ENCODE data around the gene DPH7. TPM values are rescaled to one million over a fixed set of nuclear protein-coding genes. Genes with fewer than 3 reads are reported as not detected.
A peak's percentile ranks its signal among the peaks of the same experiment; 100 is the strongest.

The DPH7 gene
- total RNA-seq, 1 experiment from 2014 or later = 27.5 TPM

- Histone ChIP-seq H3K9ac (ENCODE audit: low read length) (no peak overlapping the region), H2AFZ (ENCODE audit: low read length) (no peak overlapping the region), H3K4me1 (ENCODE audit: low read length) (peaks cover 21% of the 10 kb centered on the region), H4K20me1 (ENCODE audit: insufficient read depth, low read depth, low read length) (peaks cover 18% of the 10 kb centered on the region), H3K9me3 (ENCODE audit: low read length) (no peaks in the 10 kb centered on the region), H3K27me3 (ENCODE audit: low read length) (no peaks in the 10 kb centered on the region), H3K4me3 (ENCODE audit: low read length) (no peak overlapping the region), H3K36me3 (ENCODE audit: insufficient read depth, low read length) (peaks cover 12% of the 10 kb centered on the region), H3K9me2 (replicated peaks; ENCODE audit: insufficient read depth, low read length) (no peaks in the 10 kb centered on the region), H3K27ac (ENCODE audit: low read length) (no peak overlapping the region), H3K4me2 (ENCODE audit: low read depth, low read length, poor library complexity, severe bottlenecking) (no peak overlapping the region), H3K79me2 (ENCODE audit: low read length) (peaks cover 30% of the 10 kb centered on the region)
- no peak for DNase-seq
Measured at GRCh38 chr9:137580954-137581322, 2.2 kb upstream of the DPH7 start.

- no peak overlapping the region for H3K27ac ChIP-seq (ENCODE audit: low read length)
- peaks cover 18% of the 10 kb centered on the region for H4K20me1 ChIP-seq (ENCODE audit: insufficient read depth, low read depth, low read length)
- no peak overlapping the region for H3K9ac ChIP-seq (ENCODE audit: low read length)
- H3K4me3 ChIP-seq (ENCODE audit: low read length) = no peak overlapping the region
- H3K4me1 ChIP-seq (ENCODE audit: low read length) = peaks cover 23% of the 10 kb centered on the region
- H3K9me2 ChIP-seq (replicated peaks; ENCODE audit: insufficient read depth, low read length) = no peaks in the 10 kb centered on the region
- H3K27me3 ChIP-seq (ENCODE audit: low read length) = no peaks in the 10 kb centered on the region
- H3K9me3 ChIP-seq (ENCODE audit: low read length) = no peaks in the 10 kb centered on the region
- H2AFZ ChIP-seq (ENCODE audit: low read length) = no peak overlapping the region
- H3K4me2 ChIP-seq (ENCODE audit: low read depth, low read length, poor library complexity, severe bottlenecking) = no peak overlapping the region
- peaks cover 36% of the 10 kb centered on the region for H3K79me2 ChIP-seq (ENCODE audit: low read length)
- H3K36me3 ChIP-seq (ENCODE audit: insufficient read depth, low read length) = peaks cover 16% of the 10 kb centered on the region
- peak; percentile 54 for DNase-seq
Measured at GRCh38 chr9:137580209-137580953, 1.7 kb upstream of the DPH7 start.

DNA sequence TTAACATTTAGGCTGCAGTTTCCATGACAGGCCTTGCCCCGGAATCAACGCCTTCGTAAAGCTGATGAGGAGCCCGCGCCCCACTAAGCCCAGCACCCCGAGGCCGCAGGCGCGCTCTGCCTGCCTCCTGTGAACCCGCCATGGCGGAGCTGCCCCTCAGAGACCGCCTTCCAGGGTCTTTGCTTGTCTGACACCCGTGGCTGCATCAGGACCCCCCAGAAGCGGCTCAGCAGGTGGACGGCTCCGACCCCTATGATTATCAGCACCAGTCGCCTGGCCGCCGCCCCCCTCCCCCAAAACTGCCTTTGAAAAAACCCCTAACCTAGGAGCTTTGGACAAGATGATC, 507 bp upstream of the DPH7 start:
- Histone ChIP-seq H3K9me2 (replicated peaks; ENCODE audit: insufficient read depth, low read length) (no peaks in the 10 kb centered on the region), H3K27ac (ENCODE audit: low read length) (no peak overlapping the region), H3K4me1 (ENCODE audit: low read length) (peaks cover 23% of the 10 kb centered on the region), H3K36me3 (ENCODE audit: insufficient read depth, low read length) (peaks cover 19% of the 10 kb centered on the region), H3K9me3 (ENCODE audit: low read length) (no peaks in the 10 kb centered on the region), H3K27me3 (ENCODE audit: low read length) (no peaks in the 10 kb centered on the region), H4K20me1 (ENCODE audit: insufficient read depth, low read depth, low read length) (peaks cover 10% of the 10 kb centered on the region), H3K9ac (ENCODE audit: low read length) (no peak overlapping the region), H3K79me2 (ENCODE audit: low read length) (peaks cover 46% of the 10 kb centered on the region), H2AFZ (ENCODE audit: low read length) (no peak overlapping the region), H3K4me2 (ENCODE audit: low read depth, low read length, poor library complexity, severe bottlenecking) (peak overlapping the region; percentile 94), H3K4me3 (ENCODE audit: low read length) (peak overlapping the region; percentile 100; the same call in 1 of the 2 replicates)
- no peak for DNase-seq

- Histone ChIP-seq H3K9ac (ENCODE audit: low read length) (0 out of 2 replicates have a peak overlapping the region, but pooled peaks have one; percentile 3), H3K27ac (ENCODE audit: low read length) (no peak overlapping the region), H3K9me3 (ENCODE audit: low read length) (no peaks in the 10 kb centered on the region), H3K4me1 (ENCODE audit: low read length) (peaks cover 23% of the 10 kb centered on the region), H3K79me2 (ENCODE audit: low read length) (peaks cover 52% of the 10 kb centered on the region), H3K9me2 (replicated peaks; ENCODE audit: insufficient read depth, low read length) (no peaks in the 10 kb centered on the region), H4K20me1 (ENCODE audit: insufficient read depth, low read depth, low read length) (peaks cover 7% of the 10 kb centered on the region), H2AFZ (ENCODE audit: low read length) (no peak overlapping the region), H3K4me2 (ENCODE audit: low read depth, low read length, poor library complexity, severe bottlenecking) (peak overlapping the region; percentile 11), H3K36me3 (ENCODE audit: insufficient read depth, low read length) (peaks cover 32% of the 10 kb centered on the region), H3K4me3 (ENCODE audit: low read length) (no peak overlapping the region), H3K27me3 (ENCODE audit: low read length) (no peaks in the 10 kb centered on the region)
- no peak for DNase-seq
Measured at GRCh38 chr9:137575716-137576411, 2.9 kb downstream of the DPH7 start.

DNA sequence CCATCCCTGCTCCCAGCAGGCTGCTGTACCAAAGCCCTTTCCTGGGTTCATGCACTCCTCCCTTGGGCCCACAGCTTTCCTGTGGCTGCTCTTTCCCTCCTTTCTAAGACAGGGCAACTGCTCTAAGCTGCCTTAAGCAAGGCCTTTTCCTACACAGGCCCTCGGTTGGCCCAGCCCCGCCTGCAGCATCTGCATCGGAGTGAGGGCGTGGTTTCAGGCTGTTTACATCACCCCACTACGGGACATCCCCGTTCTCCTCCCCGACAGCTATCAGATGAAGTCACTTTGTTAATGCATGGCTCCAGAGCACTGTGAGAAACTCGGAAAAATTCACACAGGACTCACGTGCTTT, 3.4 kb downstream of the DPH7 start:
- Histone ChIP-seq H3K27me3 (ENCODE audit: low read length) (no peaks in the 10 kb centered on the region), H3K9ac (ENCODE audit: low read length) (no peak overlapping the region), H4K20me1 (ENCODE audit: insufficient read depth, low read depth, low read length) (peaks cover 7% of the 10 kb centered on the region), H3K4me3 (ENCODE audit: low read length) (no peak overlapping the region), H3K4me2 (ENCODE audit: low read depth, low read length, poor library complexity, severe bottlenecking) (no peak overlapping the region), H3K9me2 (replicated peaks; ENCODE audit: insufficient read depth, low read length) (no peaks in the 10 kb centered on the region), H3K36me3 (ENCODE audit: insufficient read depth, low read length) (peaks cover 34% of the 10 kb centered on the region), H3K9me3 (ENCODE audit: low read length) (no peaks in the 10 kb centered on the region), H3K79me2 (ENCODE audit: low read length) (peaks cover 52% of the 10 kb centered on the region), H3K27ac (ENCODE audit: low read length) (no peak overlapping the region), H3K4me1 (ENCODE audit: low read length) (peaks cover 23% of the 10 kb centered on the region), H2AFZ (ENCODE audit: low read length) (no peak overlapping the region)
- DNase-seq = no peak

GRCh38 chr9:137574192-137574591, 4.5 kb downstream of the DPH7 start:
- Histone ChIP-seq H3K27ac (ENCODE audit: low read length) (no peak overlapping the region), H3K9ac (ENCODE audit: low read length) (no peak overlapping the region), H3K9me2 (replicated peaks; ENCODE audit: insufficient read depth, low read length) (no peaks in the 10 kb centered on the region), H3K4me3 (ENCODE audit: low read length) (no peak overlapping the region), H3K36me3 (ENCODE audit: insufficient read depth, low read length) (peaks cover 36% of the 10 kb centered on the region), H3K27me3 (ENCODE audit: low read length) (no peaks in the 10 kb centered on the region), H4K20me1 (ENCODE audit: insufficient read depth, low read depth, low read length) (peaks cover 7% of the 10 kb centered on the region), H3K4me2 (ENCODE audit: low read depth, low read length, poor library complexity, severe bottlenecking) (no peak overlapping the region), H2AFZ (ENCODE audit: low read length) (no peak overlapping the region), H3K4me1 (ENCODE audit: low read length) (peaks cover 23% of the 10 kb centered on the region), H3K9me3 (ENCODE audit: low read length) (no peaks in the 10 kb centered on the region), H3K79me2 (ENCODE audit: low read length) (peaks cover 52% of the 10 kb centered on the region)
- DNase-seq = no peak

DNA sequence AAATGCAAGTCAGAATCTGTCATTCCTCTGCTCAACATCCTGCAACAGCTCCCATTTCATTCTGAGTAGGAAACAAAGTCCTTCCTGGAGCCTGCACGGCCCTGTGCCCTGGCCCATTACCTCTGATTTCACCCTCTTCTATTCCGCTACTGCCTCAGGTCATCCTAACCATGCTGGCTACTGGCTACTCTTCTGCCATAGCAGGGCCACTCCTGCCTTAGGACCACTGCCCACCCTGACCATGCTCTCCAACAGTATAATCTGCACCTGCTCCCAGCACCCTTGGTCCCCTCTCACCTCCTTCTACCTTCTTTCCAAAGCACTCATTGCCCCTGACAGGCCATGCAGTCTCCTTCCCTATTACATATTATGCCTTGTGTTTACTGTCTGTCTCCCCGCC, 8.2 kb downstream of the DPH7 start:
- peaks cover 20% of the 10 kb centered on the region for H3K79me2 ChIP-seq (ENCODE audit: low read length)
- H3K4me2 ChIP-seq (ENCODE audit: low read depth, low read length, poor library complexity, severe bottlenecking) = no peak overlapping the region
- no peak overlapping the region for H2AFZ ChIP-seq (ENCODE audit: low read length)
- H3K27ac ChIP-seq (ENCODE audit: low read length) = no peak overlapping the region
- no peak overlapping the region for H3K9ac ChIP-seq (ENCODE audit: low read length)
- no peak for DNase-seq
- H3K9me3 ChIP-seq (ENCODE audit: low read length) = no peaks in the 10 kb centered on the region
- H3K4me1 ChIP-seq (ENCODE audit: low read length) = no peaks in the 10 kb centered on the region
- H3K36me3 ChIP-seq (ENCODE audit: insufficient read depth, low read length) = peaks cover 28% of the 10 kb centered on the region
- H3K9me2 ChIP-seq (replicated peaks; ENCODE audit: insufficient read depth, low read length) = no peaks in the 10 kb centered on the region
- H4K20me1 ChIP-seq (ENCODE audit: insufficient read depth, low read depth, low read length) = no peaks in the 10 kb centered on the region
- no peak overlapping the region for H3K4me3 ChIP-seq (ENCODE audit: low read length)
- H3K27me3 ChIP-seq (ENCODE audit: low read length) = no peaks in the 10 kb centered on the region

- Histone ChIP-seq H3K4me1 (ENCODE audit: low read length) (no peaks in the 10 kb centered on the region), H3K27me3 (ENCODE audit: low read length) (no peaks in the 10 kb centered on the region), H3K79me2 (ENCODE audit: low read length) (peaks cover 12% of the 10 kb centered on the region), H3K9ac (ENCODE audit: low read length) (no peak overlapping the region), H2AFZ (ENCODE audit: low read length) (no peak overlapping the region), H3K4me2 (ENCODE audit: low read depth, low read length, poor library complexity, severe bottlenecking) (no peak overlapping the region), H3K27ac (ENCODE audit: low read length) (no peak overlapping the region), H3K36me3 (ENCODE audit: insufficient read depth, low read length) (peaks cover 24% of the 10 kb centered on the region), H3K9me2 (replicated peaks; ENCODE audit: insufficient read depth, low read length) (no peaks in the 10 kb centered on the region), H4K20me1 (ENCODE audit: insufficient read depth, low read depth, low read length) (0 out of 2 replicates have a peak, but pooled peaks cover 2% of the 10 kb centered on the region), H3K9me3 (ENCODE audit: low read length) (no peaks in the 10 kb centered on the region), H3K4me3 (ENCODE audit: low read length) (no peak overlapping the region)
- no peak for DNase-seq
Measured at GRCh38 chr9:137569609-137570203, 9.0 kb downstream of the DPH7 start.

Measured in Karpas-422 (cell line).